ENCODE data around the gene HSD17B7. TPM values are rescaled to one million over a fixed set of nuclear protein-coding genes. Genes with fewer than 3 reads are reported as not detected.

The HSD17B7 gene
- total and polyA plus RNA-seq, 2 of the 13 experiments (the other 11 are each of a cell fraction or from before 2014, with no cell fraction given) = 43.9 to 84.9 TPM

DNA sequence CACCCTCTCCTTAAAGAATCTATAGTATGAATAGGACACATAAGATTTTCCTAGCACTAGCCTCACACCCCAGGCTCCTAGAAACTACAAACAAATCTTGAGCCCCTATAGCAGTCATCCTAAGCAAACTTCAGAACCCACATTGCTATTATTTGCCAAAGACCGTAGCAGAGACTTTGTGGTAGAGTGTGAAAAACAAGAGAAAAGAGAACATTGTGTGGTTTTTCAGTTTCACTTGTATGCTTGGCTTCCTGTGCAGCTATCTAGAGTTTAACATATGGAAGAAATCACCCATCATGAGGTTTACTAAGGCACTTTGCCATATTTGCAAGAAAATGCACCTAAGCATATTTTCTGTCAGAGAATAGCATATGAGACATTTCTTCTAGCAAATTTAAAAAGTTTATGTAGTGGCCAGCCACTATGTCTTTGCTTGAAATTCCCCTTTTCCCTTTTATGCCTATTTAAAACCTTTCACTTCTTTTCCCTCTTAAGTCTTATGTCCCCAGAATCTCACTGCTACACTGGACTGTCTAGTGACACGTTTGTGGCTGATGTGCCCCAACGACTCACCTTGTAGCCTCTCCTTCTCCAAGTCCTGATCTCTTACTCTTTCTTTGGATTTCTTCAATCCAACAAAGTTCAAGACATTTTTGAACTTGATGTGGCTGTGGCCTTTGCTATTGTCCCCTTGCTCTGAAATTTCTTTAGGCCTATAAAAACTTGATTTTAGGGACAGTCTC, 44.8 kb downstream of the HSD17B7 start:
- BruUV-seq (replicated peaks) = no TSS peak
- TF ChIP-seq LCORL (IDR thresholded peaks at IDR 0.05) (no peak), LCORL (CRISPR knock-in tag; IDR thresholded peaks at IDR 0.05) (no peak), ZNF292 (CRISPR knock-in tag; IDR thresholded peaks at IDR 0.05; ENCODE audit: borderline replicate concordance, low read depth) (no peak), ZNF251 (CRISPR knock-in tag; IDR thresholded peaks at IDR 0.05) (no peak), FOXC1 (CRISPR knock-in tag; IDR thresholded peaks at IDR 0.05; ENCODE audit: borderline replicate concordance) (no peak), ERF (CRISPR knock-in tag; IDR thresholded peaks at IDR 0.05) (no peak), ZNF605 (CRISPR knock-in tag; IDR thresholded peaks at IDR 0.05) (no peak), NR2F1 (CRISPR knock-in tag; IDR thresholded peaks at IDR 0.05) (no peak), ZNF766 (CRISPR knock-in tag; IDR thresholded peaks at IDR 0.05; ENCODE audit: borderline replicate concordance) (no peak)
- TF ChIP-seq, protein P1, sequence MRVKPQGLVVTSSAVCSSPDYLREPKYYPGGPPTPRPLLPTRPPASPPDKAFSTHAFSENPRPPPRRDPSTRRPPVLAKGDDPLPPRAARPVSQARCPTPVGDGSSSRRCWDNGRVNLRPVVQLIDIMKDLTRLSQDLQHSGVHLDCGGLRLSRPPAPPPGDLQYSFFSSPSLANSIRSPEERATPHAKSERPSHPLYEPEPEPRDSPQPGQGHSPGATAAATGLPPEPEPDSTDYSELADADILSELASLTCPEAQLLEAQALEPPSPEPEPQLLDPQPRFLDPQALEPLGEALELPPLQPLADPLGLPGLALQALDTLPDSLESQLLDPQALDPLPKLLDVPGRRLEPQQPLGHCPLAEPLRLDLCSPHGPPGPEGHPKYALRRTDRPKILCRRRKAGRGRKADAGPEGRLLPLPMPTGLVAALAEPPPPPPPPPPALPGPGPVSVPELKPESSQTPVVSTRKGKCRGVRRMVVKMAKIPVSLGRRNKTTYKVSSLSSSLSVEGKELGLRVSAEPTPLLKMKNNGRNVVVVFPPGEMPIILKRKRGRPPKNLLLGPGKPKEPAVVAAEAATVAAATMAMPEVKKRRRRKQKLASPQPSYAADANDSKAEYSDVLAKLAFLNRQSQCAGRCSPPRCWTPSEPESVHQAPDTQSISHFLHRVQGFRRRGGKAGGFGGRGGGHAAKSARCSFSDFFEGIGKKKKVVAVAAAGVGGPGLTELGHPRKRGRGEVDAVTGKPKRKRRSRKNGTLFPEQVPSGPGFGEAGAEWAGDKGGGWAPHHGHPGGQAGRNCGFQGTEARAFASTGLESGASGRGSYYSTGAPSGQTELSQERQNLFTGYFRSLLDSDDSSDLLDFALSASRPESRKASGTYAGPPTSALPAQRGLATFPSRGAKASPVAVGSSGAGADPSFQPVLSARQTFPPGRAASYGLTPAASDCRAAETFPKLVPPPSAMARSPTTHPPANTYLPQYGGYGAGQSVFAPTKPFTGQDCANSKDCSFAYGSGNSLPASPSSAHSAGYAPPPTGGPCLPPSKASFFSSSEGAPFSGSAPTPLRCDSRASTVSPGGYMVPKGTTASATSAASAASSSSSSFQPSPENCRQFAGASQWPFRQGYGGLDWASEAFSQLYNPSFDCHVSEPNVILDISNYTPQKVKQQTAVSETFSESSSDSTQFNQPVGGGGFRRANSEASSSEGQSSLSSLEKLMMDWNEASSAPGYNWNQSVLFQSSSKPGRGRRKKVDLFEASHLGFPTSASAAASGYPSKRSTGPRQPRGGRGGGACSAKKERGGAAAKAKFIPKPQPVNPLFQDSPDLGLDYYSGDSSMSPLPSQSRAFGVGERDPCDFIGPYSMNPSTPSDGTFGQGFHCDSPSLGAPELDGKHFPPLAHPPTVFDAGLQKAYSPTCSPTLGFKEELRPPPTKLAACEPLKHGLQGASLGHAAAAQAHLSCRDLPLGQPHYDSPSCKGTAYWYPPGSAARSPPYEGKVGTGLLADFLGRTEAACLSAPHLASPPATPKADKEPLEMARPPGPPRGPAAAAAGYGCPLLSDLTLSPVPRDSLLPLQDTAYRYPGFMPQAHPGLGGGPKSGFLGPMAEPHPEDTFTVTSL (CRISPR knock-in tag; IDR thresholded peaks at IDR 0.05; ENCODE audit: borderline replicate concordance) = no peak
- TF ChIP-seq, protein P2, sequence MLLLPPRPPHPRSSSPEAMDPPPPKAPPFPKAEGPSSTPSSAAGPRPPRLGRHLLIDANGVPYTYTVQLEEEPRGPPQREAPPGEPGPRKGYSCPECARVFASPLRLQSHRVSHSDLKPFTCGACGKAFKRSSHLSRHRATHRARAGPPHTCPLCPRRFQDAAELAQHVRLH (CRISPR knock-in tag; IDR thresholded peaks at IDR 0.05; ENCODE audit: borderline replicate concordance, low read depth) = no peak
- TF ChIP-seq, protein P3, sequence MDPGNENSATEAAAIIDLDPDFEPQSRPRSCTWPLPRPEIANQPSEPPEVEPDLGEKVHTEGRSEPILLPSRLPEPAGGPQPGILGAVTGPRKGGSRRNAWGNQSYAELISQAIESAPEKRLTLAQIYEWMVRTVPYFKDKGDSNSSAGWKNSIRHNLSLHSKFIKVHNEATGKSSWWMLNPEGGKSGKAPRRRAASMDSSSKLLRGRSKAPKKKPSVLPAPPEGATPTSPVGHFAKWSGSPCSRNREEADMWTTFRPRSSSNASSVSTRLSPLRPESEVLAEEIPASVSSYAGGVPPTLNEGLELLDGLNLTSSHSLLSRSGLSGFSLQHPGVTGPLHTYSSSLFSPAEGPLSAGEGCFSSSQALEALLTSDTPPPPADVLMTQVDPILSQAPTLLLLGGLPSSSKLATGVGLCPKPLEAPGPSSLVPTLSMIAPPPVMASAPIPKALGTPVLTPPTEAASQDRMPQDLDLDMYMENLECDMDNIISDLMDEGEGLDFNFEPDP (CRISPR knock-in tag; conservative IDR thresholded peaks at IDR 0.05) = no peak
- TF ChIP-seq, protein P4, sequence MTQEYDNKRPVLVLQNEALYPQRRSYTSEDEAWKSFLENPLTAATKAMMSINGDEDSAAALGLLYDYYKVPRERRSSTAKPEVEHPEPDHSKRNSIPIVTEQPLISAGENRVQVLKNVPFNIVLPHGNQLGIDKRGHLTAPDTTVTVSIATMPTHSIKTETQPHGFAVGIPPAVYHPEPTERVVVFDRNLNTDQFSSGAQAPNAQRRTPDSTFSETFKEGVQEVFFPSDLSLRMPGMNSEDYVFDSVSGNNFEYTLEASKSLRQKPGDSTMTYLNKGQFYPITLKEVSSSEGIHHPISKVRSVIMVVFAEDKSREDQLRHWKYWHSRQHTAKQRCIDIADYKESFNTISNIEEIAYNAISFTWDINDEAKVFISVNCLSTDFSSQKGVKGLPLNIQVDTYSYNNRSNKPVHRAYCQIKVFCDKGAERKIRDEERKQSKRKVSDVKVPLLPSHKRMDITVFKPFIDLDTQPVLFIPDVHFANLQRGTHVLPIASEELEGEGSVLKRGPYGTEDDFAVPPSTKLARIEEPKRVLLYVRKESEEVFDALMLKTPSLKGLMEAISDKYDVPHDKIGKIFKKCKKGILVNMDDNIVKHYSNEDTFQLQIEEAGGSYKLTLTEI (CRISPR knock-in tag; conservative IDR thresholded peaks at IDR 0.05) = no peak
- Histone ChIP-seq H3K9me3 (ENCODE audit: low read length) (peaks cover 19% of the 10 kb centered on the region), H3K4me1 (ENCODE audit: insufficient read depth, low read length) (no peaks in the 10 kb centered on the region), H4K20me1 (ENCODE audit: insufficient read depth, low read length) (no peaks in the 10 kb centered on the region), H3K4me2 (ENCODE audit: low read depth, low read length) (no peak overlapping the region), H2AFZ (ENCODE audit: low read length) (no peak overlapping the region), H3K36me3 (replicated peaks in 1 of 2; ENCODE audit: control insufficient read depth in 1 of 2, insufficient read depth in 2 of 2, low read length in 2 of 2) (no peaks in the 10 kb centered on the region), H3K9ac (ENCODE audit: insufficient read depth, low read depth, low read length) (no peak overlapping the region), H3K4me3 (replicated peaks in 1 of 3; ENCODE audit: insufficient read depth in 1 of 3, low read depth in 2 of 3, low read length in 3 of 3) (no peak overlapping the region), H3K27ac (ENCODE audit: extremely low read length, insufficient read depth, low read length) (no peak overlapping the region), H3K79me2 (ENCODE audit: insufficient read depth, low read length) (no peaks in the 10 kb centered on the region), H3K27me3 (ENCODE audit: control insufficient read depth in 1 of 2, insufficient read depth in 2 of 2, low read length in 2 of 2) (no peaks in the 10 kb centered on the region; a peak in 1 of 5 replicates)
- ChIA-PET POLR2A (no interaction called here), CTCF (ENCODE audit: low intra/inter-chr PET ratio, low total read pairs) (no interaction called here)
- FAIRE-seq (no peak), DNase-seq (ENCODE audit: low spot score) (no peak), ATAC-seq (no peak)
- 3% methylated on average over 3 of the region's 3 CpGs for WGBS (ENCODE audit: low lambda C conversion rate)
- intact Hi-C loops (cut with micrococcal nuclease; ENCODE audit: unreplicated experiment) = no loop called here
- in situ Hi-C loops (cut with HindIII; ENCODE audit: extremely low pct_ligation_motif_present, low pct_unique_long_range_greater_than_20kb) = no loop called here
